OCI-LY3 (cell line): Measurements from ENCODE around the gene VSIG4.

Experiments
- H2AFZ ChIP-seq: fragments of 200-600, 300-600 bp; shearing (Covaris generic); 2 replicates; pipeline ENCODE4 v1.6.0; 2014; ENCODE audit warnings: antibody characterized with exemption, low read depth, low read length
- H3K27ac ChIP-seq: fragments of 200-600, 300-600 bp; sonication (generic); 2 replicates; pipeline ENCODE4 v1.5.1; 2014; ENCODE audit warnings: mild to moderate bottlenecking, low read length, moderate library complexity, mixed read lengths
- H3K27me3 ChIP-seq: fragments of 200-600, 300-600 bp; sonication (generic); 2 replicates; pipeline ENCODE4 v1.6.1; 2014; ENCODE audit warnings: low read depth, low read length, mixed read lengths
- H3K36me3 ChIP-seq: fragments of 200-600, 300-600 bp; sonication (generic); replicated peaks from 2 replicates; pipeline ENCODE3; 2014; ENCODE audit warnings: low read depth, low read length, mixed read lengths
- H3K4me1 ChIP-seq: fragments of 300-600, 200-600 bp; sonication (generic); 2 replicates; pipeline ENCODE4 v1.6.1; 2014; ENCODE audit warnings: low read length, mixed read lengths
- H3K4me2 ChIP-seq: fragments of 200-600, 300-600 bp; sonication (generic); 2 replicates; pipeline ENCODE4 v1.6.1; 2014; ENCODE audit warnings: low read length, mixed read lengths
- H3K4me3 ChIP-seq: fragments of 300-600, 200-600 bp; sonication (generic); 2 replicates; pipeline ENCODE4 v1.5.1; 2014; ENCODE audit warnings: antibody characterized with exemption, mild to moderate bottlenecking, low read length, moderate library complexity
- H3K79me2 ChIP-seq: fragments of 300-600, 200-600 bp; shearing (Covaris generic); 2 replicates; pipeline ENCODE4 v1.6.1; 2014; ENCODE audit warnings: mild to moderate bottlenecking, low read length, mixed read lengths
- H3K9ac ChIP-seq: fragments of 300-600, 200-600 bp; shearing (Covaris generic); 2 replicates; pipeline ENCODE4 v1.6.0; 2014; ENCODE audit warnings: mild to moderate bottlenecking, low read length, moderate library complexity
- H3K9me3 ChIP-seq: fragments of 200-600, 300-600 bp; shearing (Covaris generic); 2 replicates; pipeline ENCODE4 v1.6.1; 2014; ENCODE audit warnings: low read length, mixed read lengths; ENCODE audit not compliant: insufficient read depth
- H4K20me1 ChIP-seq: fragments of 200-600, 300-600 bp; sonication (generic); 2 replicates; pipeline ENCODE4 v1.6.1; 2016; ENCODE audit warnings: low read length, mixed read lengths; ENCODE audit not compliant: insufficient read depth
- CTCF ChIP-seq: fragments of 200-600, 300-600 bp; sonication (generic); IDR thresholded peaks from 2 replicates; pipeline ENCODE4 v1.5.1; 2014; ENCODE audit warnings: antibody characterized with exemption, low read length, low read depth
- EZH2phosphoT487 ChIP-seq: fragments of 200-600 bp; shearing (Covaris generic); IDR thresholded peaks from 2 replicates; pipeline ENCODE4 v1.6.1; 2018; ENCODE audit warnings: antibody characterized with exemption, mixed run types, low read depth

VSIG4 gene

GRCh38 chrX:66035667-66036066 is 4.2 kb downstream of the VSIG4 start:
- H4K20me1 ChIP-seq = no peaks in the 10 kb centered on the region
- 0 out of 2 replicates have a peak, but pooled peaks cover 2% of the 10 kb centered on the region for H3K4me1 ChIP-seq
- H3K9me3 ChIP-seq = no peaks in the 10 kb centered on the region
- no peak overlapping the region for H2AFZ ChIP-seq
- 0 out of 2 replicates have a peak, but pooled peaks cover 3% of the 10 kb centered on the region for H3K27me3 ChIP-seq
- no peak overlapping the region for H3K4me2 ChIP-seq
- no peaks in the 10 kb centered on the region for H3K79me2 ChIP-seq
- no peak overlapping the region for H3K27ac ChIP-seq
- H3K4me3 ChIP-seq = no peak overlapping the region
- TF ChIP-seq CTCF = no peak
- no peak for TF ChIP-seq EZH2phosphoT487
- H3K36me3 ChIP-seq = no peaks in the 10 kb centered on the region
- no peak overlapping the region for H3K9ac ChIP-seq

- peaks cover 3% of the 10 kb centered on the region; the same call in 1 of the 2 replicates for H3K4me1 ChIP-seq
- no peaks in the 10 kb centered on the region for H3K36me3 ChIP-seq
- H3K9ac ChIP-seq = no peak overlapping the region
- 0 out of 2 replicates have a peak, but pooled peaks cover 3% of the 10 kb centered on the region for H3K27me3 ChIP-seq
- H3K9me3 ChIP-seq = no peaks in the 10 kb centered on the region
- no peak overlapping the region for H3K4me3 ChIP-seq
- H3K79me2 ChIP-seq = no peaks in the 10 kb centered on the region
- 0 out of 2 replicates have a peak overlapping the region, but pooled peaks have one; percentile 5 for H3K4me2 ChIP-seq
- 0 out of 2 replicates have a peak overlapping the region, but pooled peaks have one; percentile 83 for H2AFZ ChIP-seq
- TF ChIP-seq EZH2phosphoT487 (no peak), CTCF (peak; percentile 70)
- H3K27ac ChIP-seq = no peak overlapping the region
- no peaks in the 10 kb centered on the region for H4K20me1 ChIP-seq
These were observed 9.2 kb downstream of the VSIG4 start for GRCh38 chrX:66030505-66031317.

GRCh38 chrX:66028936-66029335 is 10.9 kb downstream of the VSIG4 start:
- 0 out of 2 replicates have a peak, but pooled peaks cover 3% of the 10 kb centered on the region for H3K27me3 ChIP-seq
- H3K27ac ChIP-seq = no peak overlapping the region
- H3K4me3 ChIP-seq = no peak overlapping the region
- H3K79me2 ChIP-seq = no peaks in the 10 kb centered on the region
- no peak overlapping the region for H3K4me2 ChIP-seq
- TF ChIP-seq EZH2phosphoT487 = no peak
- TF ChIP-seq CTCF = no peak
- no peaks in the 10 kb centered on the region for H3K36me3 ChIP-seq
- peaks cover 7% of the 10 kb centered on the region; the same call in 1 of the 2 replicates for H3K4me1 ChIP-seq
- H4K20me1 ChIP-seq = no peaks in the 10 kb centered on the region
- H3K9ac ChIP-seq = no peak overlapping the region
- no peak overlapping the region for H2AFZ ChIP-seq
- no peaks in the 10 kb centered on the region for H3K9me3 ChIP-seq

GRCh38 chrX:66024570-66024969 is 15.3 kb downstream of the VSIG4 start:
- Histone ChIP-seq H3K27ac (no peak overlapping the region), H3K27me3 (no peaks in the 10 kb centered on the region), H4K20me1 (no peaks in the 10 kb centered on the region), H2AFZ (no peak overlapping the region), H3K79me2 (no peaks in the 10 kb centered on the region), H3K36me3 (no peaks in the 10 kb centered on the region), H3K4me3 (no peak overlapping the region), H3K9me3 (no peaks in the 10 kb centered on the region), H3K4me2 (no peak overlapping the region), H3K9ac (no peak overlapping the region), H3K4me1 (peaks cover 28% of the 10 kb centered on the region)
- TF ChIP-seq CTCF (no peak), EZH2phosphoT487 (no peak)
